Measurements from ENCODE around the gene NOP58.
A peak's percentile ranks its signal among the peaks of the same experiment; 100 is the strongest.

DNA sequence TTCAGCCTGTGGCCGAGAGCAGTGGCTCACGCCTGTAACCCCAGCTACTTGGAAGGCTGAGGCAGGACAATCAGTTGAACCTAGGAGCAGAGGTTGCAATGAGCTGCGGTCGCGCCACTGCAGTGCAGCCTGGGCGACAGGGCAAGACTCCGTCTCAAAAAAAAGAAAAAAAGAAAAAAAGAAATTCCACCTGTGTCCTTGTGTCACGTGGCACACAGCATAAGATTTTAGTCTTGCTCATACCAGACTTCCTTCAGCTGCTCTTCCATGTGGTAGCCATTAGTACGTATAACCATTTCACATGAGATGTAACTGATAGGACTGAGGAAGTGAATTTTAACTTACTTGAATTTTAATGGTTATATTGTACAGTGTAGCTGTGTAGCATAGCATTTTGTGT lies 4.0 kb downstream of the NOP58 start:
- TF ChIP-seq, protein P1, sequence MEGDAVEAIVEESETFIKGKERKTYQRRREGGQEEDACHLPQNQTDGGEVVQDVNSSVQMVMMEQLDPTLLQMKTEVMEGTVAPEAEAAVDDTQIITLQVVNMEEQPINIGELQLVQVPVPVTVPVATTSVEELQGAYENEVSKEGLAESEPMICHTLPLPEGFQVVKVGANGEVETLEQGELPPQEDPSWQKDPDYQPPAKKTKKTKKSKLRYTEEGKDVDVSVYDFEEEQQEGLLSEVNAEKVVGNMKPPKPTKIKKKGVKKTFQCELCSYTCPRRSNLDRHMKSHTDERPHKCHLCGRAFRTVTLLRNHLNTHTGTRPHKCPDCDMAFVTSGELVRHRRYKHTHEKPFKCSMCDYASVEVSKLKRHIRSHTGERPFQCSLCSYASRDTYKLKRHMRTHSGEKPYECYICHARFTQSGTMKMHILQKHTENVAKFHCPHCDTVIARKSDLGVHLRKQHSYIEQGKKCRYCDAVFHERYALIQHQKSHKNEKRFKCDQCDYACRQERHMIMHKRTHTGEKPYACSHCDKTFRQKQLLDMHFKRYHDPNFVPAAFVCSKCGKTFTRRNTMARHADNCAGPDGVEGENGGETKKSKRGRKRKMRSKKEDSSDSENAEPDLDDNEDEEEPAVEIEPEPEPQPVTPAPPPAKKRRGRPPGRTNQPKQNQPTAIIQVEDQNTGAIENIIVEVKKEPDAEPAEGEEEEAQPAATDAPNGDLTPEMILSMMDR (IDR thresholded peaks at IDR 0.05; ENCODE audit: insufficient read depth, low read length): no peak
- TF ChIP-seq, protein P2, sequence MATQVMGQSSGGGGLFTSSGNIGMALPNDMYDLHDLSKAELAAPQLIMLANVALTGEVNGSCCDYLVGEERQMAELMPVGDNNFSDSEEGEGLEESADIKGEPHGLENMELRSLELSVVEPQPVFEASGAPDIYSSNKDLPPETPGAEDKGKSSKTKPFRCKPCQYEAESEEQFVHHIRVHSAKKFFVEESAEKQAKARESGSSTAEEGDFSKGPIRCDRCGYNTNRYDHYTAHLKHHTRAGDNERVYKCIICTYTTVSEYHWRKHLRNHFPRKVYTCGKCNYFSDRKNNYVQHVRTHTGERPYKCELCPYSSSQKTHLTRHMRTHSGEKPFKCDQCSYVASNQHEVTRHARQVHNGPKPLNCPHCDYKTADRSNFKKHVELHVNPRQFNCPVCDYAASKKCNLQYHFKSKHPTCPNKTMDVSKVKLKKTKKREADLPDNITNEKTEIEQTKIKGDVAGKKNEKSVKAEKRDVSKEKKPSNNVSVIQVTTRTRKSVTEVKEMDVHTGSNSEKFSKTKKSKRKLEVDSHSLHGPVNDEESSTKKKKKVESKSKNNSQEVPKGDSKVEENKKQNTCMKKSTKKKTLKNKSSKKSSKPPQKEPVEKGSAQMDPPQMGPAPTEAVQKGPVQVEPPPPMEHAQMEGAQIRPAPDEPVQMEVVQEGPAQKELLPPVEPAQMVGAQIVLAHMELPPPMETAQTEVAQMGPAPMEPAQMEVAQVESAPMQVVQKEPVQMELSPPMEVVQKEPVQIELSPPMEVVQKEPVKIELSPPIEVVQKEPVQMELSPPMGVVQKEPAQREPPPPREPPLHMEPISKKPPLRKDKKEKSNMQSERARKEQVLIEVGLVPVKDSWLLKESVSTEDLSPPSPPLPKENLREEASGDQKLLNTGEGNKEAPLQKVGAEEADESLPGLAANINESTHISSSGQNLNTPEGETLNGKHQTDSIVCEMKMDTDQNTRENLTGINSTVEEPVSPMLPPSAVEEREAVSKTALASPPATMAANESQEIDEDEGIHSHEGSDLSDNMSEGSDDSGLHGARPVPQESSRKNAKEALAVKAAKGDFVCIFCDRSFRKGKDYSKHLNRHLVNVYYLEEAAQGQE (IDR thresholded peaks at IDR 0.05; ENCODE audit: insufficient replicate concordance, low read depth): no peak
- peak; percentile 71; the same call in 1 of the 2 replicates for TF ChIP-seq SPI1 (IDR thresholded peaks at IDR 0.05; ENCODE audit: borderline replicate concordance, low read depth)
- 0 out of 2 replicates have a peak, but pooled peaks have one; percentile 44 for TF ChIP-seq POLR2AphosphoS5 (IDR thresholded peaks at IDR 0.05; ENCODE audit: low read depth)

Data from HL-60 (cell line).